ENCODE measurements around the gene KLF12. TPM values are rescaled to one million over a fixed set of nuclear protein-coding genes. Genes with fewer than 3 reads are reported as not detected.

KLF12 gene
- total RNA-seq, 1 donor, result 28.7 TPM

DNA sequence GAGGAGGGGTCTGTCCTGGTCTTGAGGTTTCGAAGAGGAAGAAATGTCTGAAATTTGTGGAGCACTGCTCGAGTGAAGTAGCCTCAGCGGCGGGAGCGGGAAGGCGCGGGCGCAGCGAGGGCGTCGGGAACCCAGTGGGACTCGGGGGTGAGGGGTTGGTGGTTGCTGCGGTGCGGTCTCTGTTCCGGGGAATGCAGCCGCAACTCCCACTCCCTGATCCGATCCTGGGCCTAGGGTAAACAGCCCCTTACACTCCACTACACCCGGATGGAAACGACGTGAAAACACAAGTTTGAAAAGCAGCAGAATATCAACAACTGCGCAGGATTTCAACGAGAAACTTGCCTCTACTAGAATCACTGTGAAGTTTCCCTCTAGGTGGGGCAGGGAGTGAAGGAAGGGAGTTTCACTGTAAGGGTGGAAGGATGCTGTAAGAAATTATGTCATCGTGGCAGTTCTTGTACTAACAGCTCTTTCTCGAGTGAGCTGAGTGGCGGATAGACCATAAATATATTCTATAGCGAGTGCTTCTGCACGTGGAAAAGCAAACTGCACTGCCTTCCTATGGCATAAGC, 2.0 kb upstream of the KLF12 start:
- H3K4me3 ChIP-seq (ENCODE audit: low read depth, low read length), result peak overlapping the region; percentile 95
- DNase-seq (ENCODE audit: low read depth), result peak; percentile 71
- TF ChIP-seq, protein P1, sequence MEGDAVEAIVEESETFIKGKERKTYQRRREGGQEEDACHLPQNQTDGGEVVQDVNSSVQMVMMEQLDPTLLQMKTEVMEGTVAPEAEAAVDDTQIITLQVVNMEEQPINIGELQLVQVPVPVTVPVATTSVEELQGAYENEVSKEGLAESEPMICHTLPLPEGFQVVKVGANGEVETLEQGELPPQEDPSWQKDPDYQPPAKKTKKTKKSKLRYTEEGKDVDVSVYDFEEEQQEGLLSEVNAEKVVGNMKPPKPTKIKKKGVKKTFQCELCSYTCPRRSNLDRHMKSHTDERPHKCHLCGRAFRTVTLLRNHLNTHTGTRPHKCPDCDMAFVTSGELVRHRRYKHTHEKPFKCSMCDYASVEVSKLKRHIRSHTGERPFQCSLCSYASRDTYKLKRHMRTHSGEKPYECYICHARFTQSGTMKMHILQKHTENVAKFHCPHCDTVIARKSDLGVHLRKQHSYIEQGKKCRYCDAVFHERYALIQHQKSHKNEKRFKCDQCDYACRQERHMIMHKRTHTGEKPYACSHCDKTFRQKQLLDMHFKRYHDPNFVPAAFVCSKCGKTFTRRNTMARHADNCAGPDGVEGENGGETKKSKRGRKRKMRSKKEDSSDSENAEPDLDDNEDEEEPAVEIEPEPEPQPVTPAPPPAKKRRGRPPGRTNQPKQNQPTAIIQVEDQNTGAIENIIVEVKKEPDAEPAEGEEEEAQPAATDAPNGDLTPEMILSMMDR (IDR thresholded peaks at IDR 0.05; ENCODE audit: insufficient read depth, low read length), result peak; percentile 20

GRCh38 chr13:74135326-74136083, 1.3 kb upstream of the KLF12 start:
- TF ChIP-seq, protein P1 (IDR thresholded peaks at IDR 0.05; ENCODE audit: insufficient read depth, low read length), result no peak
- H3K4me3 ChIP-seq (ENCODE audit: low read depth, low read length), result peak overlapping the region; percentile 95
- DNase-seq (ENCODE audit: low read depth), result peak; percentile 58

GRCh38 chr13:74134777-74135325, 647 bp upstream of the KLF12 start:
- DNase-seq (ENCODE audit: low read depth), result no peak
- peak overlapping the region; percentile 95 for H3K4me3 ChIP-seq (ENCODE audit: low read depth, low read length)
- TF ChIP-seq, protein P1 (IDR thresholded peaks at IDR 0.05; ENCODE audit: insufficient read depth, low read length), result no peak

GRCh38 chr13:74133657-74134201, 475 bp downstream of the KLF12 start:
- peak; percentile 95 for DNase-seq (ENCODE audit: low read depth)
- peak overlapping the region; percentile 95 for H3K4me3 ChIP-seq (ENCODE audit: low read depth, low read length)
- TF ChIP-seq, protein P1 (IDR thresholded peaks at IDR 0.05; ENCODE audit: insufficient read depth, low read length), result no peak

DNA sequence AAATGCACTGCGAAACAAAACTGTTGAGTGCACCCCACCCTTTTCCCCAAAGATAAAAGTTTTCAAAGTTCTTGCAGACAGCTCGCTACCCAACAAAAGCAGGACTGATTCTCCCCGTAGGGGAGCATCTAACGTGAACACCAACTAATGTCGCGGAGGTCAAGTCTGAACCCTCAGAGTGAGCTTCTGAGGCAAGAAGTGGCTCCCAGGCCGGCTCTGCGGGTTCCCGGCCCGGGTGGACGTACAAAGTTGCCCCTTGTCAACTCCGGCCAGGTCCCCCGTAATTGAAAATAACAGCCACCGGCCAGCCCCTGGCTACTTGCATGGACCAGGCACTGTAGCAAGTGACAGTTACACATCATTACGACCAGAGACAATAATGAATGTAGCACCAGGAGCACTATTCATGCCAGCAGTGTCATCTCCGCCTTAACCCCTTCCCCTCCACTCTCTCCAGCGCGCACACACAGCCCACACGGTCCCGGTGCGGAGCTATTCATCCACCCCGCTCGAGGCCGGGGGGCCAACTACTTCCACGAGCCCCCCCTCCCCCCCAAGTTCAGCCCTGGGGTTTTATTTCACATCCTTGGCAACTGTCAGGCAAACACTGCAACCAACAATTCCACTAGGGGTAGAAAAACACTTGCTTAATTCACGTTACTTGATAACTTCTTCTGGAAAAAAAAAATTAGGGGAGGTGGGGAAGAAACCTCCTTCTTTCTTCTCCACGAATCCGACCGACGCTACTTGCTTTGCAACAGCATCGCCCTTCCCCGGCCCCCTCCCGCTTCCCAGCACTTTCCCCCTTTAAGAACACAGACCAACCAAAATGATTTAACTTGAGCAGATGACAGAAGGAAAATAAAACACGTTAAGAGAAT, 1.2 kb downstream of the KLF12 start:
- TF ChIP-seq, protein P1 (IDR thresholded peaks at IDR 0.05; ENCODE audit: insufficient read depth, low read length), result no peak
- DNase-seq (ENCODE audit: low read depth), result no peak
- peak overlapping the region; percentile 95 for H3K4me3 ChIP-seq (ENCODE audit: low read depth, low read length)

DNA sequence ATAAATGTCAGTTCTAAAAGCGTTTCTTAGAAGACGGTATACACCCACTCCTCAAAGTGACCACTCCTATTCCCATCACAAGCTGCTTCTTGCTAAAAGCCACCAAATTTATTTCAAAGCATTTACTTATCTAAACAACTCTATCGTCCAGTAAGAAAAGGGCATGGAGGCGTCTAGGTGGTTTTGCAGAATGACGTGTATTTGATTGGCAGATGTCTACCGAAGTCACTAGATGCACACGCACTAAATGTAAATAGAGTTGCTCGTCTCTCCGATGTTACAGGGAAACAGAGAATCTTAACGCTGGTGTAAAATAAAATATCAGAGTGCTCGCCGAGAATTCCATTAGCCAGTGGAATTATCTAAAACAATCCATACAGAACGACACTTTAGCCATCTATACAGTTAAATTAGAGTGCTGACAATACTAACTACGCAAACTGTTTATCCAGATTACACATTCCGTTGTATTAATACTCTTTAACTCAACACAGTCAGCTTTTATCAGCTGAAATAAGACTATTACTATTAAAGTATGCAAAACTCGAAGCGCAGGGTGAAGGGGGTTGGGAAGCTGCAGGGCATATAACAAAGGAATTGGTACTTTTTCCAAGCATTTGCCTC, 1.9 kb downstream of the KLF12 start:
- TF ChIP-seq, protein P1 (IDR thresholded peaks at IDR 0.05; ENCODE audit: insufficient read depth, low read length), result no peak
- H3K4me3 ChIP-seq (ENCODE audit: low read depth, low read length), result peak overlapping the region; percentile 95
- DNase-seq (ENCODE audit: low read depth), result peak; percentile 67

Measured in fibroblast of the aortic adventitia (primary cell).